Neural cell (in vitro differentiated cells): ENCODE results near the gene TRABD2B.

Source experiments
- EP300 ChIP-seq: fragments of 450-650 bp; conservative IDR thresholded peaks from 2 replicates; pipeline ENCODE4 v1.6.1; 2014; ENCODE audit warnings: antibody characterized with exemption, mild to moderate bottlenecking, moderate library complexity; ENCODE audit not compliant: poor library complexity, severe bottlenecking
- EZH2 ChIP-seq: fragments of 200-600, 300-800 bp; shearing (Covaris generic), sonication (generic); IDR thresholded peaks from 2 replicates; pipeline ENCODE4 v1.6.1; 2014; ENCODE audit warnings: antibody characterized with exemption, low read length, borderline replicate concordance, mild to moderate bottlenecking; ENCODE audit not compliant: insufficient read depth, poor library complexity, severe bottlenecking
- SMC3 ChIP-seq: fragments of 450-650 bp; conservative IDR thresholded peaks from 2 replicates; pipeline ENCODE4 v1.6.1; 2014; ENCODE audit warnings: antibody characterized with exemption, mild to moderate bottlenecking, moderate library complexity; ENCODE audit not compliant: poor library complexity
- TF ChIP-seq, protein P1 (sequence below): fragments of 450-650 bp; IDR thresholded peaks from 2 replicates; pipeline ENCODE4 v1.5.1; 2014; ENCODE audit warnings: antibody characterized with exemption, mild to moderate bottlenecking, moderate library complexity; ENCODE audit not compliant: poor library complexity, severe bottlenecking
- TF ChIP-seq, protein P2 (sequence below): IDR thresholded peaks from 2 replicates; pipeline ENCODE4 v1.6.1; 2012; ENCODE audit warnings: borderline replicate concordance

GRCh38 chr1:47938520-47938919 lies 58.7 kb downstream of the TRABD2B start:
- TF ChIP-seq EP300 (no peak), SMC3 (no peak), EZH2 (no peak)
- TF ChIP-seq, protein P1, sequence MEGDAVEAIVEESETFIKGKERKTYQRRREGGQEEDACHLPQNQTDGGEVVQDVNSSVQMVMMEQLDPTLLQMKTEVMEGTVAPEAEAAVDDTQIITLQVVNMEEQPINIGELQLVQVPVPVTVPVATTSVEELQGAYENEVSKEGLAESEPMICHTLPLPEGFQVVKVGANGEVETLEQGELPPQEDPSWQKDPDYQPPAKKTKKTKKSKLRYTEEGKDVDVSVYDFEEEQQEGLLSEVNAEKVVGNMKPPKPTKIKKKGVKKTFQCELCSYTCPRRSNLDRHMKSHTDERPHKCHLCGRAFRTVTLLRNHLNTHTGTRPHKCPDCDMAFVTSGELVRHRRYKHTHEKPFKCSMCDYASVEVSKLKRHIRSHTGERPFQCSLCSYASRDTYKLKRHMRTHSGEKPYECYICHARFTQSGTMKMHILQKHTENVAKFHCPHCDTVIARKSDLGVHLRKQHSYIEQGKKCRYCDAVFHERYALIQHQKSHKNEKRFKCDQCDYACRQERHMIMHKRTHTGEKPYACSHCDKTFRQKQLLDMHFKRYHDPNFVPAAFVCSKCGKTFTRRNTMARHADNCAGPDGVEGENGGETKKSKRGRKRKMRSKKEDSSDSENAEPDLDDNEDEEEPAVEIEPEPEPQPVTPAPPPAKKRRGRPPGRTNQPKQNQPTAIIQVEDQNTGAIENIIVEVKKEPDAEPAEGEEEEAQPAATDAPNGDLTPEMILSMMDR, result no peak
- TF ChIP-seq, protein P2, sequence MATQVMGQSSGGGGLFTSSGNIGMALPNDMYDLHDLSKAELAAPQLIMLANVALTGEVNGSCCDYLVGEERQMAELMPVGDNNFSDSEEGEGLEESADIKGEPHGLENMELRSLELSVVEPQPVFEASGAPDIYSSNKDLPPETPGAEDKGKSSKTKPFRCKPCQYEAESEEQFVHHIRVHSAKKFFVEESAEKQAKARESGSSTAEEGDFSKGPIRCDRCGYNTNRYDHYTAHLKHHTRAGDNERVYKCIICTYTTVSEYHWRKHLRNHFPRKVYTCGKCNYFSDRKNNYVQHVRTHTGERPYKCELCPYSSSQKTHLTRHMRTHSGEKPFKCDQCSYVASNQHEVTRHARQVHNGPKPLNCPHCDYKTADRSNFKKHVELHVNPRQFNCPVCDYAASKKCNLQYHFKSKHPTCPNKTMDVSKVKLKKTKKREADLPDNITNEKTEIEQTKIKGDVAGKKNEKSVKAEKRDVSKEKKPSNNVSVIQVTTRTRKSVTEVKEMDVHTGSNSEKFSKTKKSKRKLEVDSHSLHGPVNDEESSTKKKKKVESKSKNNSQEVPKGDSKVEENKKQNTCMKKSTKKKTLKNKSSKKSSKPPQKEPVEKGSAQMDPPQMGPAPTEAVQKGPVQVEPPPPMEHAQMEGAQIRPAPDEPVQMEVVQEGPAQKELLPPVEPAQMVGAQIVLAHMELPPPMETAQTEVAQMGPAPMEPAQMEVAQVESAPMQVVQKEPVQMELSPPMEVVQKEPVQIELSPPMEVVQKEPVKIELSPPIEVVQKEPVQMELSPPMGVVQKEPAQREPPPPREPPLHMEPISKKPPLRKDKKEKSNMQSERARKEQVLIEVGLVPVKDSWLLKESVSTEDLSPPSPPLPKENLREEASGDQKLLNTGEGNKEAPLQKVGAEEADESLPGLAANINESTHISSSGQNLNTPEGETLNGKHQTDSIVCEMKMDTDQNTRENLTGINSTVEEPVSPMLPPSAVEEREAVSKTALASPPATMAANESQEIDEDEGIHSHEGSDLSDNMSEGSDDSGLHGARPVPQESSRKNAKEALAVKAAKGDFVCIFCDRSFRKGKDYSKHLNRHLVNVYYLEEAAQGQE, result no peak
